C4-2B (cell line): ENCODE data around the gene ITGA5.

Experiments
- CTCF ChIP-seq: fragments of 450-650 bp; conservative IDR thresholded peaks from 2 replicates; pipeline ENCODE4 v1.5.1; 2017; ENCODE audit warnings: mild to moderate bottlenecking
- ZFX ChIP-seq: fragments of 450-650 bp; IDR thresholded peaks from 2 replicates; pipeline ENCODE4 v1.6.1; 2017

- TF ChIP-seq CTCF (no peak), ZFX (no peak)
Observed at GRCh38 chr12:54425702-54426101, 6.6 kb upstream of the ITGA5 start.
